Naive thymus-derived CD4-positive, alpha-beta T cell (primary cell): Measurements from ENCODE around the gene GRM7. TPM values are rescaled to one million over a fixed set of nuclear protein-coding genes. Genes with fewer than 3 reads are reported as not detected.

Experiments
- ATAC-seq: fragments of 150-1000 bp; cut with Tn5 transposase; 2 replicates; pipeline ENCODE4 v1.10.0; 2021; ENCODE audit warnings: mild to moderate bottlenecking, moderate library complexity
- CTCF ChIA-PET: fragments of 350-600 bp; sonication (Branson Sonifier 250); formaldehyde crosslinking; loops from one replicate; lab custom pipeline; 2021; ENCODE audit warnings: antibody characterized with exemption; lab: Charles Lee
- POLR2A ChIA-PET: fragments of 350-600 bp; sonication (Branson Sonifier 250); formaldehyde crosslinking; loops from one replicate; lab custom pipeline; 2021; ENCODE audit warnings: antibody characterized with exemption, inconsistent platforms; lab: Charles Lee
- DNase-seq, 9 donors: peaks; one replicate each; pipeline versions ENCODE4 v3.0.0 to v3.0.0-alpha.2; 2020 to 2022; ENCODE audit warnings: mixed read lengths in 1 of 9
- H3K27ac ChIP-seq: one replicate; pipeline ENCODE4 v1.7.0; 2013; ENCODE audit warnings: mild to moderate bottlenecking, low read depth, low read length, moderate library complexity
- H3K27me3 ChIP-seq, 2 donors: one replicate each; pipeline ENCODE4 v1.7.0; 2013; ENCODE audit warnings: low read length in 2 of 2, mild to moderate bottlenecking in 2 of 2, moderate library complexity in 2 of 2; ENCODE audit not compliant: control insufficient read depth in 2 of 2, insufficient read depth in 2 of 2
- H3K36me3 ChIP-seq, 3 experiments: 1 replicate in 2 of 3; 2 replicates in 1 of 3; pipeline ENCODE4 v1.7.0; 2013; ENCODE audit warnings: low read length in 3 of 3, mild to moderate bottlenecking in 3 of 3, moderate library complexity in 1 of 3; ENCODE audit not compliant: insufficient read depth in 3 of 3, control insufficient read depth in 2 of 3
- H3K4me1 ChIP-seq, 2 donors: one replicate each; pipeline ENCODE4 v1.7.0; 2013; ENCODE audit warnings: low read length in 2 of 2, mild to moderate bottlenecking in 2 of 2, moderate library complexity in 1 of 2; ENCODE audit not compliant: control insufficient read depth in 2 of 2, insufficient read depth in 2 of 2
- H3K4me3 ChIP-seq: 2 replicates; pipeline ENCODE4 v1.7.0; 2013; ENCODE audit warnings: mild to moderate bottlenecking, low read length
- H3K9me3 ChIP-seq, 3 experiments: 1 replicate in 2 of 3; 2 replicates in 1 of 3; pipeline ENCODE4 v1.7.0; 2013; ENCODE audit warnings: low read length in 3 of 3; ENCODE audit not compliant: control insufficient read depth in 2 of 3
- H3K27ac Mint-ChIP-seq, 9 donors: one replicate each; pipeline ENCODE4 v1.8.0; 2020 to 2022; ENCODE audit warnings: mixed read lengths in 9 of 9, mild to moderate bottlenecking in 8 of 9, moderate library complexity in 5 of 9, inconsistent platforms in 2 of 9
- H3K27me3 Mint-ChIP-seq, 5 donors: one replicate each; pipeline ENCODE4 v1.8.0; 2021 to 2022; ENCODE audit warnings: mixed read lengths in 5 of 5, mild to moderate bottlenecking in 1 of 5
- H3K36me3 Mint-ChIP-seq, 5 donors: one replicate each; pipeline ENCODE4 v1.8.0; 2020 to 2022; ENCODE audit warnings: mixed read lengths in 5 of 5, mild to moderate bottlenecking in 3 of 5, inconsistent platforms in 1 of 5
- H3K4me1 Mint-ChIP-seq, 7 donors: one replicate each; pipeline ENCODE4 v1.8.0; 2020 to 2022; ENCODE audit warnings: mixed read lengths in 7 of 7, mild to moderate bottlenecking in 3 of 7, inconsistent platforms in 1 of 7
- H3K4me3 Mint-ChIP-seq, 10 donors: one replicate each; pipeline ENCODE4 v1.8.0; 2020 to 2022; ENCODE audit warnings: mild to moderate bottlenecking in 10 of 10, mixed read lengths in 10 of 10, moderate library complexity in 6 of 10, inconsistent platforms in 2 of 10
- H3K9me3 Mint-ChIP-seq, 11 donors: one replicate each; pipeline ENCODE4 v1.8.0; 2020 to 2022; ENCODE audit warnings: mixed read lengths in 11 of 11, mild to moderate bottlenecking in 4 of 11, inconsistent platforms in 1 of 11, moderate library complexity in 1 of 11
- intact Hi-C, 2 donors: fragments of 100-400 bp; cut with micrococcal nuclease; formaldehyde crosslinking; loops; one replicate each; pipeline ENCODE4 v1.15.1; 2023
- polyA plus RNA-seq, 2 donors: library from polyadenylated mRNA; unstranded; fragments of 300-500 nt; fragmentation: Illumina TruSeq; gene quantifications; one replicate each; pipeline ENCODE4 v1.2.3, GENCODE V29; 2021
- total RNA-seq, 6 experiments: library from RNA in 5 of 6; stranded (reverse) in 5 of 6; gene quantifications; 1 replicate in 5 of 6; 2 replicates in 1 of 6; pipeline ENCODE4 v1.2.3 and lab custom pipeline; 2021 to 2026

Gene GRM7
- total and polyA plus RNA-seq, 7 experiments from 2014 or later: not detected

DNA sequence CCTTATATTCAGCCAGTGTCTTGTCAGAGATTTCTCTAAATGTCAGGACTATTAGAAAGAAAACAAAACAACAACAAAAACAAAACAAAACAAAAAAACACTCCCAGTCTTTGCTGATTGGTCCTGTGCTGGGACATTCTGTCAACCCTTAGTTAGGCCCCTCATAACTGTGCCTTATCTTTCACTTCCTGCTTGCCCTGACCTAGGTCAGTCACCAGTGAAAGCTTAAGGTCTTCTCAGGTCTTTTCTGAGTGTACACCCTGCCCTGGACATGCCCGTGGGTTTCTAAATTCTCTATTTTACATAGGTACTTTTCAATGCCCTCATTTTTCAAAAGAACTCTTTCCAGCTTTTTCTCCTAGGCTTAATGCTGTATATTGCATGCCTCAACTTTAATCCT lies 454.1 kb downstream of the GRM7 start:
- Histone ChIP-seq H3K27ac (no peak overlapping the region), H3K27me3 (no peaks in the 10 kb centered on the region), H3K4me1 (no peaks in the 10 kb centered on the region), H3K9me3 (no peaks in the 10 kb centered on the region), H3K36me3 (no peaks in the 10 kb centered on the region), H3K4me3 (no peak overlapping the region)
- H3K4me1 Mint-ChIP-seq: peaks cover 0 to 1% (median 0%) of the 10 kb centered on the region in 7 donors
- H3K27ac Mint-ChIP-seq: no peak overlapping the region
- H3K36me3 Mint-ChIP-seq: peaks cover 0 to 4% (median 0%) of the 10 kb centered on the region in 5 donors
- H3K9me3 Mint-ChIP-seq: peaks cover 0 to 8% (median 3%) of the 10 kb centered on the region in 11 donors
- DNase-seq: no peak
- peaks cover 0 to 9% (median 4%) of the 10 kb centered on the region in 5 donors for H3K27me3 Mint-ChIP-seq
- intact Hi-C loops: no loop called here
- ChIA-PET POLR2A (no interaction called here), CTCF (no interaction called here)
- H3K4me3 Mint-ChIP-seq: no peak overlapping the region
- no peak for ATAC-seq

DNA sequence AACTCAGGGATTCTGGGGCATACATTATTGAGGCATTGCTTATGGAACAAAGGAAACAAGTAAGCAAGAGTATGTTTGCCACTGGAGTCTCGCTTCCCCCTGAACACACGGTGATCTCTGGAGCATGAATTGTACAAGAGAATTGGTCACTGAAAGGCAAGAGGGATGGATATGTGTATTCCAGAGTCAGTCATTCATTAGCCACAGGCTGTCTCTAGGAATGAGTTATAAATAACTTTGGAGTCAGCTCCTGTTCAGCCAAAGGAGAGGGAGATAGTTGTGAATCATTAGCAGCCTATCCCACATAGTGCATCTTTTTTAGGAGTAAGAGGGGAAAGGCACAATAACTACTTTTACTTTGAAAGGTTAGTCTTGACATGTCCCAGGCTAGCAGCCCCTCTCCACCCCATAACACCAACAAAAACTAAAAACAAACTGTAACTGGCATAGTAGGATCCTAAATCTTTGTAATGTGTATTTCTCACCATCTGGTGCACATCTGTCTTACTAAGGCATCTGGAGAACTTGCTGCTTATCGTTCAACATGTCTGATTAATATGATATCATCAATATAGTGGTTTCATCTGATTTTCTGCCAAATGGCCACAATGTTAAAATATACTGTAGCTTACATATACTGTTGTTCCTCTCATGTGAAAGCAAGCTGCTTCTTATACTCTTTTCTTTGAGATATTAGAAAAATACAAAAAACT lies 462.2 kb downstream of the GRM7 start:
- H3K4me3 Mint-ChIP-seq: no peak overlapping the region
- H3K9me3 Mint-ChIP-seq: peaks cover 0 to 5% (median 0%) of the 10 kb centered on the region in 11 donors
- POLR2A ChIA-PET: no interaction called here

DNA sequence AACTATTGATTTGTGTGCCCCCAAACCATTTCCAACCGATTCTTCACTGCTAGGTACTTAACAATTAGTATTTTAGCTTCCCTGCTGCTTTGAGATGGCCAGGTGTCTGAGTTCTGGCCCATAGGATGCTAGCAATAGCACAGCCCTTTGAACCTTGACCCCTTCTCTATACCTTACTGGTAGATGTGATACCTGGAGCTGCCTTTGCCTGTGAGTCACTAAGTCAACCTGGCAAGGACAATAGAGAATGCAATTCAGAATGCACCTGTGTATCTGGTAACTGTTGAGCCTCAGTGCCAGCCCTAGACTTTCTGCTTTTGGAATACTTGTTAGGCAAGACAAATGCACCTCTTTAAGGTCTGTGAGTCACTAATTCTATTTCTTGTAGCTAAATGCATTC lies 467.4 kb downstream of the GRM7 start:
- ATAC-seq: no peak
- intact Hi-C loops: no loop called here
- Mint-ChIP-seq H3K4me3 (no peak overlapping the region), H3K36me3 (no peaks in the 10 kb centered on the region), H3K9me3 (peaks cover 0 to 6% (median 2%) of the 10 kb centered on the region in 11 donors), H3K4me1 (no peaks in the 10 kb centered on the region), H3K27me3 (peaks cover 0 to 18% (median 4%) of the 10 kb centered on the region in 5 donors), H3K27ac (no peak overlapping the region)
- Histone ChIP-seq H3K36me3 (no peaks in the 10 kb centered on the region), H3K27ac (no peak overlapping the region), H3K9me3 (no peaks in the 10 kb centered on the region), H3K4me1 (no peaks in the 10 kb centered on the region), H3K27me3 (no peaks in the 10 kb centered on the region), H3K4me3 (no peak overlapping the region)
- POLR2A ChIA-PET: no interaction called here
- DNase-seq: no peak
- CTCF ChIA-PET: no interaction called here

More for the DNA sequence above, 462.2 kb downstream of the GRM7 start:
- H3K4me1 Mint-ChIP-seq: no peaks in the 10 kb centered on the region
- Histone ChIP-seq H3K27ac (no peak overlapping the region), H3K4me1 (no peaks in the 10 kb centered on the region), H3K36me3 (no peaks in the 10 kb centered on the region), H3K4me3 (no peak overlapping the region), H3K9me3 (no peaks in the 10 kb centered on the region), H3K27me3 (no peaks in the 10 kb centered on the region)
- intact Hi-C loops: no loop called here
- ATAC-seq (no peak), DNase-seq (no peak)
- no peaks in the 10 kb centered on the region for H3K36me3 Mint-ChIP-seq
- peaks cover 0 to 9% (median 0%) of the 10 kb centered on the region in 5 donors for H3K27me3 Mint-ChIP-seq
- no peak overlapping the region for H3K27ac Mint-ChIP-seq
- CTCF ChIA-PET: no interaction called here

DNA sequence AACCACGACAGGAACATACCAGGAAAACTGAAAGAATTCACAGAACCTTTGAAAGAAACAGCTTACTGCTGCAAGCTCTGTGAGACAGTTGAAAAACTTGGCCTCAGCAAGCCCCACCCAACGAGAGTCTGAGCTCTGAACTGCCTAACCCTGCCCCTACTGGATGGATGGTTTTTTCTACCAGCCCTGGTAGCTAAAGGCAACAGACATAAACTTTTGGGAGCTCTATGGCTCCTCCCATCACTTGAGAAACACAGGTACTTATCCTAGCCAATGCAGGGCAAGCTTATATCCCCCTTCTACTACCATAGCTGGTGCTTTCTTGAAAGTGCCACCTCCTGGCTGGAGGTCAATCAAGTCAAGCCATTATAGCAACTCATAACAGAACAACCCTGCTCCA lies 471.8 kb downstream of the GRM7 start:
- POLR2A ChIA-PET: no interaction called here
- H3K27me3 ChIP-seq: no peaks in the 10 kb centered on the region
- H3K36me3 ChIP-seq: no peaks in the 10 kb centered on the region
- no peak overlapping the region for H3K4me3 ChIP-seq
- Mint-ChIP-seq H3K4me1 (no peaks in the 10 kb centered on the region), H3K27me3 (peaks cover 0 to 12% (median 4%) of the 10 kb centered on the region in 5 donors), H3K9me3 (peaks cover 0 to 14% (median 6%) of the 10 kb centered on the region in 11 donors), H3K36me3 (peaks cover 0 to 5% (median 0%) of the 10 kb centered on the region in 5 donors), H3K4me3 (no peak overlapping the region), H3K27ac (no peak overlapping the region)
- CTCF ChIA-PET: no interaction called here
- no peaks in the 10 kb centered on the region for H3K9me3 ChIP-seq
- intact Hi-C loops: no loop called here
- no peak overlapping the region for H3K27ac ChIP-seq
- DNase-seq: no peak
- H3K4me1 ChIP-seq: no peaks in the 10 kb centered on the region
- no peak for ATAC-seq

DNA sequence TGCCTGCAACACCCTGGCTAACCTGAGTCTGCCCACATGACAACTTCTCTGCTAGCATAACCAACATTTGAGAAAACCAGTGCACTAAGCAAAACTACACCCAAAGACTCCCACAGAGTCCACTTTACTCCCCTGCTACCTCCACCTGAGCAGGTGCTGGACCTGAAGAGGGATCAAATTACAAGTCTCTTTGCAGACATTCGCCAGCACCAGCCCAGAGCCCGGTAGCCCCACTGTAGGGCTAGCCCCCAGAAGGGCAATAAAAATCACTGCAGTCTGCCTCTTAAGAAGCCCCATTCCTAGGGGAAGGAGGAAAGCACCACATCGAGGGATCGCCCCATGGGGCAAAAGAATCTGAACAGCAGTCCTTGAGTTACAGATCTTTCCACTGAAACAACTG lies 472.2 kb downstream of the GRM7 start:
- DNase-seq (no peak), ATAC-seq (no peak)
- Mint-ChIP-seq H3K27ac (no peak overlapping the region), H3K9me3 (peaks cover 0 to 14% (median 6%) of the 10 kb centered on the region in 11 donors), H3K4me1 (no peaks in the 10 kb centered on the region), H3K27me3 (peaks cover 0 to 12% (median 4%) of the 10 kb centered on the region in 5 donors), H3K4me3 (no peak overlapping the region), H3K36me3 (peaks cover 0 to 5% (median 0%) of the 10 kb centered on the region in 5 donors)
- CTCF ChIA-PET: no interaction called here
- no peaks in the 10 kb centered on the region for H3K9me3 ChIP-seq
- no peak overlapping the region for H3K4me3 ChIP-seq
- no peaks in the 10 kb centered on the region for H3K4me1 ChIP-seq
- H3K27me3 ChIP-seq: no peaks in the 10 kb centered on the region
- H3K27ac ChIP-seq: no peak overlapping the region
- POLR2A ChIA-PET: no interaction called here
- H3K36me3 ChIP-seq: no peaks in the 10 kb centered on the region
- intact Hi-C loops: no loop called here

DNA sequence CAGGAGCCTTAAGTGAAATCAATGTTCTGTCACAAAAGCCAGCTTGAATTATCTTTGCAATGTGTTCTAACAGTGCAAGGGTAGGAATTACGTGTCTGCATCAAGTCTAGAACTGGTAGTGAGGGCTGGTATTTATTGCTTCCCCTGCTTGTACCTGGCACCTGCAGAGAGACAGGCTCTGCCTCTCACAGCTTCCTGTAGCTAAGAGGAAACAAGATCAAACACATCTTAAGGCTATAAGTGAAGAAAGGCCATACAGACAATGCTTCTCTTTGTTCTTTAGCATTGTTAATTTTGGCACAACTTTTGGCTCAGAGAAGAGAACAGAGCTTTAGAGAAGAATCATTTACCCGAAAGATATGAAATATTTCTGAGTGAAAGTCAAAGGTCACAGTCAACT lies 479.9 kb downstream of the GRM7 start:
- Histone ChIP-seq H3K4me3 (no peak overlapping the region), H3K27ac (no peak overlapping the region), H3K9me3 (no peaks in the 10 kb centered on the region), H3K27me3 (no peaks in the 10 kb centered on the region), H3K4me1 (no peaks in the 10 kb centered on the region), H3K36me3 (no peaks in the 10 kb centered on the region)
- peaks cover 0 to 5% (median 0%) of the 10 kb centered on the region in 5 donors for H3K36me3 Mint-ChIP-seq
- ChIA-PET POLR2A (no interaction called here), CTCF (no interaction called here)
- DNase-seq (peak in 3 of 9 donors; percentile 2 to 9 (median 6)), ATAC-seq (peak; percentile 24)
- H3K4me1 Mint-ChIP-seq: peaks cover 0 to 15% (median 5%) of the 10 kb centered on the region in 7 donors
- H3K27me3 Mint-ChIP-seq: no peaks in the 10 kb centered on the region
- no peak overlapping the region for H3K4me3 Mint-ChIP-seq
- intact Hi-C loops: no loop called here
- peak overlapping the region in 1 of 9 donors; percentile 21 for H3K27ac Mint-ChIP-seq
- peaks cover 0 to 8% (median 1%) of the 10 kb centered on the region in 11 donors for H3K9me3 Mint-ChIP-seq

DNA sequence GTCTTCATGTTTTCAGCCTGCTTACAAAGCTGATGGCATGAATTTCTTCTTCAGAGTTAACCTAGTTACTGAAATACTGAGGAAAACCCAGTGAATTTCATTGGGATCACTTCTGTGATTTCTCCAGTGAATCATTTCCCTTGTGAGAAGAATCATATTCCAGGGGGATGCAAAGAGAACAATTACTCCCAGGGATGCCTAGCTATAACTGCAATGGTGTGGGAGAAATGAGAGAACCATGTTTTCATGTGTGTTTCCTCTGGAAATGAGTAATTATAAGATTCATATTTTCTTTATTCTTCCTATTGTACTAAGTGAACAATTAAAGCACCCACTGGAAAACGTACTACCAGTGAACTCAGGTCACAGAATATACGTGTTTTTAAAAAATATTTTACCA lies 485.4 kb downstream of the GRM7 start:
- ATAC-seq: no peak

More for the DNA sequence above, 485.4 kb downstream of the GRM7 start:
- intact Hi-C loops: no loop called here
- Histone ChIP-seq H3K27ac (no peak overlapping the region), H3K9me3 (no peaks in the 10 kb centered on the region), H3K27me3 (no peaks in the 10 kb centered on the region), H3K4me1 (no peaks in the 10 kb centered on the region), H3K4me3 (no peak overlapping the region), H3K36me3 (no peaks in the 10 kb centered on the region)
- peaks cover 0 to 5% (median 0%) of the 10 kb centered on the region in 11 donors for H3K9me3 Mint-ChIP-seq
- H3K27ac Mint-ChIP-seq: no peak overlapping the region
- no peaks in the 10 kb centered on the region for H3K36me3 Mint-ChIP-seq
- H3K27me3 Mint-ChIP-seq: peaks cover 0 to 10% (median 0%) of the 10 kb centered on the region in 5 donors
- DNase-seq: no peak
- H3K4me1 Mint-ChIP-seq: peaks cover 0 to 7% (median 0%) of the 10 kb centered on the region in 7 donors
- no peak overlapping the region for H3K4me3 Mint-ChIP-seq
- ChIA-PET CTCF (interaction anchor here (0.7 kb wide), 1 partner anchor 94 kb away, joined by 3 read pairs; no protein-coding TSS in a partner anchor), POLR2A (no interaction called here)
